SU-DHL-6 (cell line): Measurements from ENCODE around the gene SNX8.
A peak's percentile ranks its signal among the peaks of the same experiment; 100 is the strongest.

ENCODE experiments used
- H2AFZ ChIP-seq: fragments of 200-600 bp; sonication (generic); 2 replicates; pipeline ENCODE4 v1.6.1; 2014; ENCODE audit warnings: low read depth, mild to moderate bottlenecking, moderate library complexity, mixed read lengths, antibody characterized with exemption, low read length; ENCODE audit not compliant: severe bottlenecking
- H3F3A ChIP-seq: fragments of 200-600 bp; shearing (Covaris generic); 2 replicates; pipeline ENCODE4 v1.6.0; 2016; ENCODE audit warnings: antibody characterized with exemption, mild to moderate bottlenecking; ENCODE audit not compliant: insufficient read depth
- H3K27ac ChIP-seq: fragments of 200-600 bp; sonication (generic); 2 replicates; pipeline ENCODE4 v1.5.1; 2016; ENCODE audit warnings: low read depth, mild to moderate bottlenecking, low read length, moderate library complexity, mixed read lengths
- H3K27me3 ChIP-seq: fragments of 200-600 bp; sonication (generic), shearing (Covaris generic); 2 replicates; pipeline ENCODE4 v1.6.0; 2014; ENCODE audit warnings: mild to moderate bottlenecking, low read length
- H3K36me3 ChIP-seq: fragments of 200-600 bp; sonication (generic); 2 replicates; pipeline ENCODE4 v1.6.1; 2014; ENCODE audit warnings: mild to moderate bottlenecking, low read length, mixed read lengths
- H3K4me2 ChIP-seq: fragments of 300-600, 200-600 bp; shearing (Covaris generic), sonication (generic); 2 replicates; pipeline ENCODE4 v1.6.0; 2014; ENCODE audit warnings: low read length, low read depth, mild to moderate bottlenecking; ENCODE audit not compliant: poor library complexity, severe bottlenecking
- H3K4me3 ChIP-seq: fragments of 200-600 bp; sonication (generic); 2 replicates; pipeline ENCODE4 v1.5.1; 2014; ENCODE audit warnings: antibody characterized with exemption, low read length, mild to moderate bottlenecking, mixed read lengths; ENCODE audit not compliant: insufficient read depth, poor library complexity, severe bottlenecking
- H3K79me2 ChIP-seq: fragments of 200-600 bp; sonication (generic); 2 replicates; pipeline ENCODE4 v1.6.1; 2014; ENCODE audit warnings: mild to moderate bottlenecking, low read length, moderate library complexity; ENCODE audit not compliant: insufficient read depth
- H3K9ac ChIP-seq: fragments of 200-600 bp; sonication (generic); 2 replicates; pipeline ENCODE4 v1.7.0; 2014; ENCODE audit warnings: mild to moderate bottlenecking, low read length
- H3K9me2 ChIP-seq: fragments of 200-600 bp; sonication (generic); replicated peaks from 2 replicates; pipeline ENCODE4 v1.6.1; 2014; ENCODE audit warnings: low read length; ENCODE audit not compliant: insufficient read depth
- H3K9me3 ChIP-seq: fragments of 200-600 bp; sonication (generic); 2 replicates; pipeline ENCODE4 v1.6.1; 2014; ENCODE audit warnings: low read length, mixed read lengths; ENCODE audit not compliant: insufficient read depth
- H4K20me1 ChIP-seq: fragments of 200-600 bp; sonication (generic); 2 replicates; pipeline ENCODE4 v1.6.1; 2014; ENCODE audit warnings: low read depth, mild to moderate bottlenecking, antibody characterized with exemption, low read length, moderate library complexity, mixed read lengths
- CTCF ChIP-seq: fragments of 200-600 bp; sonication (generic); IDR thresholded peaks from one replicate; pipeline ENCODE4 v1.5.1; 2017; ENCODE audit warnings: antibody characterized with exemption, mild to moderate bottlenecking, low read length, moderate library complexity; ENCODE audit not compliant: insufficient read depth, poor library complexity, severe bottlenecking
- EZH2phosphoT487 ChIP-seq: fragments of 200-600 bp; sonication (generic), shearing (Covaris generic); conservative IDR thresholded peaks from 2 replicates; pipeline ENCODE4 v1.6.1; 2018; ENCODE audit warnings: mild to moderate bottlenecking, antibody characterized with exemption, low read length, moderate library complexity, mixed read lengths

SNX8 gene

DNA sequence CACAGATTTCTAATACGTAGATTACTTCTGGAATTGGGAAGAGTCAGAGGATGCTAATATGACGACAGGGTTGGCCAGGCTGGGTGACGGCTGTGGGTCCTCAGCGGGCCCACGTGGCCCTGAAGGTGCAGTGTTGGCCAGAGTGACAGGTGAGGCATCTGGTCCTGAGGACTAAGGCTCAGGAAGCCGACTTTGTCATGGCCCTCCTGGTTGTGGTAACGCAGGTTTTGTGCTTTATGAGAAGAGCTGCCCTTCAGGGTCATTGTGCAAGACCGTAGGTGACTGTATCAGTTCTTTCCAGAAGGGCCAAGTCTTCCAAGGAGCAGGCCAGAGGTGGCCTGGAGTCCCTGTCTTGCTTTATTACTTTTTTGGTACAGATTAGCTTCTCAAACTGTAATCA lies 42.9 kb upstream of the SNX8 start:
- Histone ChIP-seq H3K9me2 (no peaks in the 10 kb centered on the region), H3K9me3 (no peaks in the 10 kb centered on the region), H3K79me2 (peaks cover 81% of the 10 kb centered on the region), H3K27me3 (no peaks in the 10 kb centered on the region), H3K27ac (no peak overlapping the region), H3K9ac (peak overlapping the region; percentile 99; the same call in 1 of the 2 replicates), H3K36me3 (peaks cover 29% of the 10 kb centered on the region; the same call in 1 of the 2 replicates), H3K4me2 (peak overlapping the region; percentile 98), H2AFZ (no peak overlapping the region), H3F3A (no peaks in the 10 kb centered on the region; the same call in 1 of the 2 replicates), H3K4me3 (no peak overlapping the region), H4K20me1 (peaks cover 40% of the 10 kb centered on the region)
- TF ChIP-seq EZH2phosphoT487, result no peak
- no peak for TF ChIP-seq CTCF

GRCh38 chr7:2355705-2356008 lies 41.4 kb upstream of the SNX8 start:
- Histone ChIP-seq H2AFZ (no peak overlapping the region), H3F3A (no peaks in the 10 kb centered on the region; the same call in 1 of the 2 replicates), H4K20me1 (peaks cover 35% of the 10 kb centered on the region), H3K4me3 (peak overlapping the region; percentile 96), H3K36me3 (peaks cover 23% of the 10 kb centered on the region; the same call in 1 of the 2 replicates), H3K27me3 (no peaks in the 10 kb centered on the region), H3K9ac (peak overlapping the region; percentile 99), H3K27ac (peak overlapping the region; percentile 20), H3K9me3 (no peaks in the 10 kb centered on the region), H3K4me2 (peak overlapping the region; percentile 98), H3K9me2 (no peaks in the 10 kb centered on the region), H3K79me2 (peaks cover 78% of the 10 kb centered on the region)
- TF ChIP-seq EZH2phosphoT487, result no peak
- TF ChIP-seq CTCF, result no peak

GRCh38 chr7:2354939-2355704 lies 40.9 kb upstream of the SNX8 start:
- H3K9me3 ChIP-seq, result no peaks in the 10 kb centered on the region
- peaks cover 76% of the 10 kb centered on the region for H3K79me2 ChIP-seq
- H4K20me1 ChIP-seq, result peaks cover 30% of the 10 kb centered on the region
- H3K36me3 ChIP-seq, result peaks cover 17% of the 10 kb centered on the region; the same call in 1 of the 2 replicates
- no peak overlapping the region for H2AFZ ChIP-seq
- H3K4me2 ChIP-seq, result peak overlapping the region; percentile 98
- no peaks in the 10 kb centered on the region for H3K27me3 ChIP-seq
- peak overlapping the region; percentile 96 for H3K4me3 ChIP-seq
- H3K9me2 ChIP-seq, result no peaks in the 10 kb centered on the region
- no peak for TF ChIP-seq CTCF
- TF ChIP-seq EZH2phosphoT487, result no peak
- peaks cover 4% of the 10 kb centered on the region; the same call in 1 of the 2 replicates for H3F3A ChIP-seq
- peak overlapping the region; percentile 20 for H3K27ac ChIP-seq
- peak overlapping the region; percentile 99 for H3K9ac ChIP-seq
